Skeletal muscle satellite cell (primary cell): Measurements from ENCODE around the gene ZBTB40.

Source experiments
- H3K27me3 ChIP-seq: 2 replicates; pipeline ENCODE4 v1.7.0; 2013; ENCODE audit warnings: low read length; ENCODE audit not compliant: control insufficient read depth, insufficient read depth
- H3K36me3 ChIP-seq: 2 replicates; pipeline ENCODE4 v1.7.0; 2013; ENCODE audit warnings: mild to moderate bottlenecking, control low read depth, low read length; ENCODE audit not compliant: insufficient read depth
- H3K4me1 ChIP-seq: 2 replicates; pipeline ENCODE4 v1.7.0; 2013; ENCODE audit warnings: low read length; ENCODE audit not compliant: control insufficient read depth, insufficient read depth
- H3K4me2 ChIP-seq: 2 replicates; pipeline ENCODE4 v1.7.0; 2013; ENCODE audit warnings: mild to moderate bottlenecking, low read length
- H3K4me3 ChIP-seq: 2 replicates; pipeline ENCODE4 v1.7.0; 2013; ENCODE audit warnings: low read length
- H3K9ac ChIP-seq: 2 replicates; pipeline ENCODE4 v1.7.0; 2013; ENCODE audit warnings: mild to moderate bottlenecking, low read depth, low read length, moderate library complexity
- H3K9me3 ChIP-seq: replicated peaks from 2 replicates; pipeline ENCODE4 v1.7.0; 2013; ENCODE audit warnings: mild to moderate bottlenecking, control low read depth, low read length

Gene ZBTB40

DNA sequence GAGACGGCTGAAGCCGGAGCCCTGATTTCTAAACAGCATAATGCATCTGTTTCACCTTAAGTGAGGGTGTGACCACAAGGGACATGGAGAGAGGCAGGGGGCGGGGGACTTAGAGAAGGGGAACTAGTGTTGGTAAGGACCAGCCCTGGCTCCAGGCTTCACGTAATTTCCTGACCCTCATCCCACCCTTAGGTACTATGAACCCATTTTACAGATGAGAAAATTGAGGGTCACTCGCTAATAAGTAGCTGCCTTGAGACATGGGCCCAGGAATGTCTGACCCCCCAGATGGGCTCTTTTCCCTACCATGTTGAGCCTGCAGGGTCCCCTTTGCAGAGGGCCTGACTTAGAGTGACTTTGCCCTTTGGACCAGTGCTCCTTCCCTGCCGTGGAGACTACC, 116.3 kb downstream of the ZBTB40 start:
- Histone ChIP-seq H3K36me3 (no peaks in the 10 kb centered on the region), H3K9me3 (no peaks in the 10 kb centered on the region), H3K9ac (no peak overlapping the region), H3K27me3 (peaks cover 69% of the 10 kb centered on the region), H3K4me2 (no peak overlapping the region), H3K4me1 (no peaks in the 10 kb centered on the region), H3K4me3 (no peak overlapping the region)

- Histone ChIP-seq H3K9me3 (no peaks in the 10 kb centered on the region), H3K27me3 (peaks cover 72% of the 10 kb centered on the region), H3K4me1 (no peaks in the 10 kb centered on the region), H3K4me2 (no peak overlapping the region), H3K4me3 (no peak overlapping the region), H3K9ac (no peak overlapping the region), H3K36me3 (no peaks in the 10 kb centered on the region)
Measured at GRCh38 chr1:22569269-22569668, 117.6 kb downstream of the ZBTB40 start.

DNA sequence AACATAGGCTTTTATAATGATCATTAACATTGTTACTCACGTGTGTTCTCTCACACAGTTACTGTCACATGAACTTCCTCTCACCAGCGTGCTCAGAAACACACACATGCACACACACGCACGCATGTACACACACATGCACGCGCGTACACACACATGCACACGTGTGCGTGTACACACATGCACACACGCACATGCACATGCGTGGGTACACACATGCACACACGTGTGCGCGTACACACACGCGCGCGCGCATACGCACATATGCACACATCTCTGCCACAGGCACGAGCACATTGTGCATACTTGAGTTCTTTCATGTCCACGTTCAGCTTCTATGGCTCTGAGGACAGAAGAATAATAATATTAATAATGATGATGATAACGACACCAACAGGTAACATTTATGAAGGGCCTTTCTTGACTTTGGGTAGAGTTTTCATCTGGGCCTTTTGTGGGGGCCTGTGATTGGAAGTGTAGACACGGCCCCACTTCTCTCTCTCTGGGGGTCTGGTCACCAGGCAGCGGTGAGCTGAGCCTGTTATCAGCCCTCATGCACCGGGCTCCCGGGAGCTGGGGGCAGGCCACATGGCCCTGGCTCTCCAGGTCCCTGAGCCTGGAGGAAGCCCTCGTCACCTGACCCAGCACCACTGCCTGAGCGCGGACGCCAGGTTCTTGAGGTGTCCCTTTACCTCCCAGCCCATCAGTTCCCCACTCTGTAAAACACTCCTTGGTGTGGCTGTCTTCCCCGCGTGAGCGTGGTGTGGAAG, 118.7 kb downstream of the ZBTB40 start:
- Histone ChIP-seq H3K4me1 (no peaks in the 10 kb centered on the region), H3K36me3 (no peaks in the 10 kb centered on the region), H3K9me3 (no peaks in the 10 kb centered on the region), H3K4me2 (no peak overlapping the region), H3K27me3 (peaks cover 72% of the 10 kb centered on the region), H3K4me3 (no peak overlapping the region), H3K9ac (no peak overlapping the region)

DNA sequence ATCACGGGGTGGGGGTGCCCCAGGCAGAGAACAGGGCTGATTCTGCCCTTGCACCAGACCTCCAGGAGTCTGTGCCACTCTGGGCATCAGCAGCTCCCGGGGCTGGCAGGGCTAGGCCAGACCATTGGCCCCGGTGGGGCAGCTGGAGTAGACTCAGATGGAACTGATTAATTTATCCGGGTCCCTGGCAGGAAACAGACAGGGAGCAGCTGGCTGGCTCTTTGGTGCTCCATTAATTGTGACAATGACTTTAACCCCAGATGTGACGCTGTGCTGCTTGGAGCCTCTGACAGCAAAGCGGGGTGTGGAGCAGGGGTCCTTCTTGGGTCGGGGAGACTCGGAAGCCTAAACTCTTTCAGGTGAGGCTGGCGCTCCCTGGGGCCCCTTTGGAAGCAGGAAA, 121.2 kb downstream of the ZBTB40 start:
- no peak overlapping the region for H3K4me3 ChIP-seq
- H3K9me3 ChIP-seq = no peaks in the 10 kb centered on the region
- H3K9ac ChIP-seq = no peak overlapping the region
- H3K4me1 ChIP-seq = no peaks in the 10 kb centered on the region
- peaks cover 70% of the 10 kb centered on the region for H3K27me3 ChIP-seq
- no peaks in the 10 kb centered on the region for H3K36me3 ChIP-seq
- H3K4me2 ChIP-seq = no peak overlapping the region

GRCh38 chr1:22573237-22573636, 121.6 kb downstream of the ZBTB40 start:
- Histone ChIP-seq H3K27me3 (peaks cover 66% of the 10 kb centered on the region), H3K4me3 (no peak overlapping the region), H3K9ac (no peak overlapping the region), H3K9me3 (no peaks in the 10 kb centered on the region), H3K4me1 (no peaks in the 10 kb centered on the region), H3K4me2 (no peak overlapping the region), H3K36me3 (no peaks in the 10 kb centered on the region)

GRCh38 chr1:22575532-22576149, 124.0 kb downstream of the ZBTB40 start:
- no peaks in the 10 kb centered on the region for H3K4me1 ChIP-seq
- peaks cover 50% of the 10 kb centered on the region for H3K27me3 ChIP-seq
- H3K36me3 ChIP-seq = no peaks in the 10 kb centered on the region
- no peak overlapping the region for H3K9ac ChIP-seq
- no peaks in the 10 kb centered on the region for H3K9me3 ChIP-seq
- H3K4me3 ChIP-seq = no peak overlapping the region
- no peak overlapping the region for H3K4me2 ChIP-seq

DNA sequence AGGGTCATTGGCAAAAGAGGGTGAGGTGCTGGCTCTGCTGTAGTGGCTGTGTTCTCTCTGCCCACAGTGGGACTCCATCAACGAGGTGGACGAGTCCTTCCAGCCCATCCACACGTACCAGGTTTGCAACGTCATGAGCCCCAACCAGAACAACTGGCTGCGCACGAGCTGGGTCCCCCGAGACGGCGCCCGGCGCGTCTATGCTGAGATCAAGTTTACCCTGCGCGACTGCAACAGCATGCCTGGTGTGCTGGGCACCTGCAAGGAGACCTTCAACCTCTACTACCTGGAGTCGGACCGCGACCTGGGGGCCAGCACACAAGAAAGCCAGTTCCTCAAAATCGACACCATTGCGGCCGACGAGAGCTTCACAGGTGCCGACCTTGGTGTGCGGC, 124.5 kb downstream of the ZBTB40 start:
- no peaks in the 10 kb centered on the region for H3K4me1 ChIP-seq
- H3K27me3 ChIP-seq = peaks cover 50% of the 10 kb centered on the region
- H3K9ac ChIP-seq = no peak overlapping the region
- H3K4me2 ChIP-seq = no peak overlapping the region
- H3K9me3 ChIP-seq = no peaks in the 10 kb centered on the region
- no peaks in the 10 kb centered on the region for H3K36me3 ChIP-seq
- H3K4me3 ChIP-seq = no peak overlapping the region

GRCh38 chr1:22576617-22577016, 125.0 kb downstream of the ZBTB40 start:
- H3K9me3 ChIP-seq = no peaks in the 10 kb centered on the region
- no peak overlapping the region for H3K4me2 ChIP-seq
- no peak overlapping the region for H3K4me3 ChIP-seq
- H3K27me3 ChIP-seq = peaks cover 49% of the 10 kb centered on the region
- no peaks in the 10 kb centered on the region for H3K4me1 ChIP-seq
- no peaks in the 10 kb centered on the region for H3K36me3 ChIP-seq
- H3K9ac ChIP-seq = no peak overlapping the region

DNA sequence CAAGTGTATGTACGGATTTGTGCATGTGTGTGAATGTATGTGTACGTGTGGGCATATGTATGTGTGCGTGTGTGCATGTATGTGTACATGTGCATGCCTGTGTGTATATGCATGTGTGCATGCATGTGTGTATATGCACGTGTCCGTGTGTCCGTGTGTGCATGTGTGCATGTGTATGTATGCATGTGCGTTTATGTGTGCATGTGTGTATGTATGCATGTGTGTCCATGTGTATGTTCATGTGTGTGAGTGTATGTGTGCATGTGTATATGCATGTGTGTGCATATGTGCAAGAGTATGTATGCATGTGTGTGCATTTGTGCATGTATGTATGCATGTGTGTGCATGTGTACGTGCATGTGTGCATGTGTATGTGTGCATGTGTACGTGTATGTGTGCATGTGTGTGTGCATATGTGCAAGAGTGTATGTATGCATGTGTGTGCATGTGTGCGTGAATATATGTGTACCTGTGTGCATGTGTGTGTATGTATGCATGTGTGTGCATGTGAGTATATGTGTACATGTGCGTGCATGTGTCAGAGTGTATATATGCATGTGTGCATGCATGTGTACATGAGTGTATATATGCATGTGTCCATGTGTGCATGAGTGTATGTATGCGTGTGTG, 127.2 kb downstream of the ZBTB40 start:
- no peak overlapping the region for H3K4me2 ChIP-seq
- no peaks in the 10 kb centered on the region for H3K36me3 ChIP-seq
- no peak overlapping the region for H3K4me3 ChIP-seq
- no peak overlapping the region for H3K9ac ChIP-seq
- H3K9me3 ChIP-seq = no peaks in the 10 kb centered on the region
- H3K27me3 ChIP-seq = peaks cover 49% of the 10 kb centered on the region
- H3K4me1 ChIP-seq = no peaks in the 10 kb centered on the region

GRCh38 chr1:22579541-22580155, 128.0 kb downstream of the ZBTB40 start:
- no peak overlapping the region for H3K4me2 ChIP-seq
- no peaks in the 10 kb centered on the region for H3K36me3 ChIP-seq
- H3K4me3 ChIP-seq = no peak overlapping the region
- H3K9ac ChIP-seq = no peak overlapping the region
- no peaks in the 10 kb centered on the region for H3K4me1 ChIP-seq
- peaks cover 51% of the 10 kb centered on the region for H3K27me3 ChIP-seq
- H3K9me3 ChIP-seq = no peaks in the 10 kb centered on the region
